Measurements from ENCODE around the gene EARS2.

DNA sequence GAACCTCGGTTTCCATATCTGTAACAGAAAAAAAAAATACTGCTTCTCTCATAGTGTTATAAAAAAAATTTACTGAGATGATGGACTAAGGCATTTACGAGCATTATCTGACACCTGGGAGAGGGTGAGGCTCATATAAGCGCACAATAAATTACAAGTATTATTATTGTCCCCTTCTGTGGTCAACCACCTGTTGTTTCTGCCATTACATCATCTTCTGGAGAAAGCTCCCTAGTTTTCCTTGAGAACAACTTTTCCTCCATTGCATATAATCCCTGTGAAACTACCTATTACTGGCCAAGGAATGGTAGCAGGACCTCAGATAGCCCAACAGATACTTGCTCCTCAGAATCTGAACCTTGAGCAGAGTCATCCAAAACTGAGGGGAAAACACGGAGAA, 35.2 kb downstream of the EARS2 start:
- TF ChIP-seq, protein P1, sequence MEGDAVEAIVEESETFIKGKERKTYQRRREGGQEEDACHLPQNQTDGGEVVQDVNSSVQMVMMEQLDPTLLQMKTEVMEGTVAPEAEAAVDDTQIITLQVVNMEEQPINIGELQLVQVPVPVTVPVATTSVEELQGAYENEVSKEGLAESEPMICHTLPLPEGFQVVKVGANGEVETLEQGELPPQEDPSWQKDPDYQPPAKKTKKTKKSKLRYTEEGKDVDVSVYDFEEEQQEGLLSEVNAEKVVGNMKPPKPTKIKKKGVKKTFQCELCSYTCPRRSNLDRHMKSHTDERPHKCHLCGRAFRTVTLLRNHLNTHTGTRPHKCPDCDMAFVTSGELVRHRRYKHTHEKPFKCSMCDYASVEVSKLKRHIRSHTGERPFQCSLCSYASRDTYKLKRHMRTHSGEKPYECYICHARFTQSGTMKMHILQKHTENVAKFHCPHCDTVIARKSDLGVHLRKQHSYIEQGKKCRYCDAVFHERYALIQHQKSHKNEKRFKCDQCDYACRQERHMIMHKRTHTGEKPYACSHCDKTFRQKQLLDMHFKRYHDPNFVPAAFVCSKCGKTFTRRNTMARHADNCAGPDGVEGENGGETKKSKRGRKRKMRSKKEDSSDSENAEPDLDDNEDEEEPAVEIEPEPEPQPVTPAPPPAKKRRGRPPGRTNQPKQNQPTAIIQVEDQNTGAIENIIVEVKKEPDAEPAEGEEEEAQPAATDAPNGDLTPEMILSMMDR (IDR thresholded peaks at IDR 0.05): no peak
- no peak for TF ChIP-seq ZFX (IDR thresholded peaks at IDR 0.05; ENCODE audit: borderline replicate concordance)

All from 22Rv1 (cell line).